SK-N-SH (cell line): ENCODE data around the gene TSBP1. TPM values are rescaled to one million over a fixed set of nuclear protein-coding genes. Genes with fewer than 3 reads are reported as not detected.

Experiments used
- CTCF ChIA-PET: fragments of 300-600, 350-600 bp; formaldehyde crosslinking; extraction: SDS; loops from one replicate; lab custom pipeline; 2021; lab: Yijun Ruan, JAX
- POLR2A ChIA-PET: fragments of 350-600 bp; sonication (Branson Sonifier 250); formaldehyde crosslinking; extraction: SDS; loops from one replicate; lab custom pipeline; 2020; ENCODE audit warnings: antibody characterized with exemption, inconsistent platforms; lab: Yijun Ruan, JAX
- DNase-seq: peaks from one replicate; pipeline ENCODE4 v3.0.0; 2012
- H2AFZ ChIP-seq: fragments of 200-600 bp; sonication (generic); 2 replicates; pipeline ENCODE4 v1.8.1; 2016; ENCODE audit warnings: antibody characterized with exemption, mild to moderate bottlenecking, low read depth
- H3F3A ChIP-seq: fragments of 200-600 bp; sonication (generic); replicated peaks from 2 replicates; pipeline ENCODE3; 2016; ENCODE audit warnings: antibody characterized with exemption, mild to moderate bottlenecking; ENCODE audit not compliant: insufficient read depth
- H3K27ac ChIP-seq, 2 experiments: fragments of 200-500 bp in 1 of 2; fragments of 200-600 bp in 1 of 2; sonication (Bioruptor generic) in 1 of 2; sonication (generic), shearing (Covaris generic) in 1 of 2; 2 replicates each; pipeline versions ENCODE4 v1.5.1 to v1.6.1; 2014 to 2016; ENCODE audit warnings: low read depth in 2 of 2, inconsistent platforms in 1 of 2, low read length in 1 of 2, mild to moderate bottlenecking in 1 of 2, mixed read lengths in 1 of 2
- H3K27me3 ChIP-seq: fragments of 200-600 bp; sonication (generic), shearing (Covaris generic); 2 replicates; pipeline ENCODE4 v1.6.1; 2016; ENCODE audit warnings: mixed run types; ENCODE audit not compliant: insufficient read depth
- H3K36me3 ChIP-seq, 2 experiments: fragments of 200-500 bp in 1 of 2; fragments of 200-600 bp in 1 of 2; sonication (Bioruptor generic) in 1 of 2; sonication (generic) in 1 of 2; replicated peaks in 1 of 2; 2 replicates each; pipeline versions ENCODE3 to v1.5.1; 2014 to 2016; ENCODE audit warnings: low read length in 1 of 2, mild to moderate bottlenecking in 1 of 2; ENCODE audit not compliant: insufficient read depth in 2 of 2, control insufficient read depth in 1 of 2
- H3K4me1 ChIP-seq, 2 experiments: fragments of 200-500 bp in 1 of 2; fragments of 200-600 bp in 1 of 2; sonication (Bioruptor generic) in 1 of 2; sonication (generic), shearing (Covaris generic) in 1 of 2; 2 replicates each; pipeline versions ENCODE4 v1.5.1 to v1.6.1; 2014 to 2016; ENCODE audit warnings: low read depth in 1 of 2, low read length in 1 of 2, mixed run types in 1 of 2; ENCODE audit not compliant: insufficient read depth in 2 of 2, control insufficient read depth in 1 of 2
- H3K4me2 ChIP-seq: fragments of 200-600 bp; sonication (generic), shearing (Covaris generic); 2 replicates; pipeline ENCODE4 v1.6.1; 2017; ENCODE audit warnings: mixed run types
- H3K4me3 ChIP-seq, 2 experiments: fragments of 200-500 bp in 1 of 2; fragments of 200-600 bp in 1 of 2; sonication (Bioruptor generic) in 1 of 2; sonication (generic), shearing (Covaris generic) in 1 of 2; 2 replicates each; pipeline versions ENCODE4 v1.5.1 to v1.8.1; 2014 to 2016; ENCODE audit warnings: low read depth in 2 of 2, inconsistent platforms in 1 of 2, low read length in 1 of 2, mild to moderate bottlenecking in 1 of 2, mixed read lengths in 1 of 2, moderate library complexity in 1 of 2
- H3K79me2 ChIP-seq: fragments of 200-600 bp; sonication (generic); 2 replicates; pipeline ENCODE4 v1.8.1; 2017; ENCODE audit warnings: mild to moderate bottlenecking; ENCODE audit not compliant: insufficient read depth
- H3K9ac ChIP-seq: fragments of 200-600 bp; sonication (generic); 2 replicates; pipeline ENCODE4 v1.6.1; 2017; ENCODE audit warnings: mixed run types
- H3K9me2 ChIP-seq: fragments of 200-600 bp; sonication (generic); 2 replicates; pipeline ENCODE4 v1.6.1; 2017; ENCODE audit warnings: mixed run types
- H3K9me3 ChIP-seq: fragments of 200-600 bp; sonication (generic); 2 replicates; pipeline ENCODE4 v1.6.1; 2017; ENCODE audit warnings: mixed run types, mild to moderate bottlenecking, moderate library complexity
- H4K20me1 ChIP-seq: fragments of 200-600 bp; sonication (generic); 2 replicates; pipeline ENCODE4 v1.6.1; 2017; ENCODE audit warnings: mild to moderate bottlenecking, mixed run types; ENCODE audit not compliant: insufficient read depth
- CHD2 ChIP-seq: fragments of 150-350 bp; IDR thresholded peaks from 2 replicates; pipeline ENCODE4 v1.6.1; 2018; ENCODE audit warnings: low read length; ENCODE audit not compliant: partially characterized antibody
- ELF1 ChIP-seq: IDR thresholded peaks from 2 replicates; pipeline ENCODE4 v1.4.0; 2012
- EP300 ChIP-seq, 2 experiments: IDR thresholded peaks; 2 replicates each; pipeline versions ENCODE4 v1.4.0 to v1.6.1; 2012; ENCODE audit warnings: borderline replicate concordance in 1 of 2, low read depth in 1 of 2, low read length in 1 of 2
- EZH2phosphoT487 ChIP-seq: fragments of 200-600 bp; sonication (generic); IDR thresholded peaks from 2 replicates; pipeline ENCODE4 v1.6.1; 2017; ENCODE audit warnings: low read depth, mixed run types, mild to moderate bottlenecking, antibody characterized with exemption, moderate library complexity, borderline replicate concordance
- FOSL2 ChIP-seq: IDR thresholded peaks from 2 replicates; pipeline ENCODE4 v1.4.0; 2012; ENCODE audit warnings: low read depth, mild to moderate bottlenecking, moderate library complexity, borderline replicate concordance
- FOXJ3 ChIP-seq: sonication (generic); formaldehyde crosslinking; IDR thresholded peaks from 2 replicates; pipeline ENCODE4 v1.5.1; 2020; ENCODE audit warnings: mild to moderate bottlenecking, missing genetic modification reagents
- FOXM1 ChIP-seq: IDR thresholded peaks from 2 replicates; pipeline ENCODE4 v1.4.0; 2012; ENCODE audit warnings: low read depth, mild to moderate bottlenecking
- GABPA ChIP-seq: IDR thresholded peaks from 2 replicates; pipeline ENCODE4 v1.4.0; 2012; ENCODE audit warnings: low read depth, mild to moderate bottlenecking
- IRF3 ChIP-seq: fragments of 150-350 bp; IDR thresholded peaks from 2 replicates; pipeline ENCODE4 v1.6.1; 2016; ENCODE audit warnings: mild to moderate bottlenecking, low read depth, low read length
- MXI1 ChIP-seq: IDR thresholded peaks from 2 replicates; pipeline ENCODE4 v1.6.1; 2012; ENCODE audit warnings: mild to moderate bottlenecking, low read depth, low read length, improper control_type of control experiment
- NRF1 ChIP-seq: IDR thresholded peaks from 2 replicates; pipeline ENCODE4 v1.6.1; 2012; ENCODE audit warnings: low read depth, mild to moderate bottlenecking, low read length
- POLR2AphosphoS5 ChIP-seq: IDR thresholded peaks from 2 replicates; pipeline ENCODE4 v1.6.1; 2012; ENCODE audit warnings: low read depth, low read length
- RCOR1 ChIP-seq: fragments of 150-350 bp; IDR thresholded peaks from 2 replicates; pipeline ENCODE4 v1.6.1; 2017; ENCODE audit warnings: antibody characterized with exemption, low read length
- RFX5 ChIP-seq: IDR thresholded peaks from 2 replicates; pipeline ENCODE4 v1.6.1; 2012; ENCODE audit warnings: mild to moderate bottlenecking, improper control_type of control experiment, low read length
- TAF1 ChIP-seq: IDR thresholded peaks from 2 replicates; pipeline ENCODE4 v1.6.1; 2012; ENCODE audit warnings: low read depth, mild to moderate bottlenecking, low read length, moderate library complexity, borderline replicate concordance
- TCF12 ChIP-seq: IDR thresholded peaks from 2 replicates; pipeline ENCODE4 v1.4.0; 2012
- USF2 ChIP-seq: fragments of 150-350 bp; IDR thresholded peaks from 2 replicates; pipeline ENCODE4 v1.6.1; 2017; ENCODE audit warnings: antibody characterized with exemption, low read length, low read depth, borderline replicate concordance
- ZBTB33 ChIP-seq: IDR thresholded peaks from 2 replicates; pipeline ENCODE4 v1.4.0; 2012; ENCODE audit warnings: low read depth, borderline replicate concordance
- WGBS: methylation state at CpG from one replicate; pipeline ENCODE4 v1.1.6; 2017; ENCODE audit warnings: low lambda C conversion rate; 5-methylcytosine and 5-hydroxymethylcytosine counted together
- polyA plus RNA-seq, 3 experiments: library from polyadenylated mRNA; depleted of rRNA; stranded (reverse); fragments of >200 nt; gene quantifications; 2 replicates each; pipeline ENCODE4 v1.2.3, GENCODE V29; 2012
- TF ChIP-seq, protein P1 (sequence below): IDR thresholded peaks from 2 replicates; pipeline ENCODE4 v1.6.1; 2012; ENCODE audit warnings: mild to moderate bottlenecking, low read depth, low read length, moderate library complexity
- TF ChIP-seq, protein P2 (sequence below): IDR thresholded peaks from 2 replicates; pipeline ENCODE4 v1.4.0; 2012; ENCODE audit warnings: low read depth

The TSBP1 gene
- polyA plus RNA-seq, 1 of the 3 experiments (the other 2 are of a cell fraction): not detected

- DNase-seq: no peak
- H2AFZ ChIP-seq: no peak overlapping the region
- no peak overlapping the region for H3K4me3 ChIP-seq
- TF ChIP-seq TCF12 (no peak), RCOR1 (no peak), ELF1 (no peak), TAF1 (no peak), NRF1 (no peak), FOSL2 (no peak), POLR2AphosphoS5 (no peak), USF2 (no peak), FOXM1 (no peak), ZBTB33 (no peak), CHD2 (no peak), IRF3 (no peak), MXI1 (no peak), FOXJ3 (no peak), EZH2phosphoT487 (no peak), RFX5 (no peak), GABPA (no peak), EP300 (IDR thresholded peaks at IDR 0.05; ENCODE audit: borderline replicate concordance in 1 of 2, low read depth in 1 of 2, low read length in 1 of 2) (no peak)
- TF ChIP-seq, protein P1, sequence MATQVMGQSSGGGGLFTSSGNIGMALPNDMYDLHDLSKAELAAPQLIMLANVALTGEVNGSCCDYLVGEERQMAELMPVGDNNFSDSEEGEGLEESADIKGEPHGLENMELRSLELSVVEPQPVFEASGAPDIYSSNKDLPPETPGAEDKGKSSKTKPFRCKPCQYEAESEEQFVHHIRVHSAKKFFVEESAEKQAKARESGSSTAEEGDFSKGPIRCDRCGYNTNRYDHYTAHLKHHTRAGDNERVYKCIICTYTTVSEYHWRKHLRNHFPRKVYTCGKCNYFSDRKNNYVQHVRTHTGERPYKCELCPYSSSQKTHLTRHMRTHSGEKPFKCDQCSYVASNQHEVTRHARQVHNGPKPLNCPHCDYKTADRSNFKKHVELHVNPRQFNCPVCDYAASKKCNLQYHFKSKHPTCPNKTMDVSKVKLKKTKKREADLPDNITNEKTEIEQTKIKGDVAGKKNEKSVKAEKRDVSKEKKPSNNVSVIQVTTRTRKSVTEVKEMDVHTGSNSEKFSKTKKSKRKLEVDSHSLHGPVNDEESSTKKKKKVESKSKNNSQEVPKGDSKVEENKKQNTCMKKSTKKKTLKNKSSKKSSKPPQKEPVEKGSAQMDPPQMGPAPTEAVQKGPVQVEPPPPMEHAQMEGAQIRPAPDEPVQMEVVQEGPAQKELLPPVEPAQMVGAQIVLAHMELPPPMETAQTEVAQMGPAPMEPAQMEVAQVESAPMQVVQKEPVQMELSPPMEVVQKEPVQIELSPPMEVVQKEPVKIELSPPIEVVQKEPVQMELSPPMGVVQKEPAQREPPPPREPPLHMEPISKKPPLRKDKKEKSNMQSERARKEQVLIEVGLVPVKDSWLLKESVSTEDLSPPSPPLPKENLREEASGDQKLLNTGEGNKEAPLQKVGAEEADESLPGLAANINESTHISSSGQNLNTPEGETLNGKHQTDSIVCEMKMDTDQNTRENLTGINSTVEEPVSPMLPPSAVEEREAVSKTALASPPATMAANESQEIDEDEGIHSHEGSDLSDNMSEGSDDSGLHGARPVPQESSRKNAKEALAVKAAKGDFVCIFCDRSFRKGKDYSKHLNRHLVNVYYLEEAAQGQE: no peak
- TF ChIP-seq, protein P2, sequence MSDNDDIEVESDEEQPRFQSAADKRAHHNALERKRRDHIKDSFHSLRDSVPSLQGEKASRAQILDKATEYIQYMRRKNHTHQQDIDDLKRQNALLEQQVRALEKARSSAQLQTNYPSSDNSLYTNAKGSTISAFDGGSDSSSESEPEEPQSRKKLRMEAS: no peak
- TF ChIP-seq, all 33 proteins: peak for 0
- ChIA-PET CTCF (interaction anchor here (0.7 to 6.5 kb wide), 2 partner anchors 13 to 467 kb away, joined by 3 to 34 read pairs; no protein-coding TSS in a partner anchor), POLR2A (no interaction called here)
- Histone ChIP-seq H3K27ac (no peak overlapping the region), H3K79me2 (no peaks in the 10 kb centered on the region), H3K4me2 (no peak overlapping the region), H3F3A (no peaks in the 10 kb centered on the region), H3K36me3 (no peaks in the 10 kb centered on the region), H3K27me3 (peaks cover 32% of the 10 kb centered on the region), H3K9me2 (no peaks in the 10 kb centered on the region), H3K9me3 (no peaks in the 10 kb centered on the region), H3K9ac (no peak overlapping the region), H4K20me1 (no peaks in the 10 kb centered on the region), H3K4me1 (no peaks in the 10 kb centered on the region)
- 0% methylated on average over 3 of the region's 4 CpGs for WGBS
Measured at GRCh38 chr6:32401284-32401963, 29.7 kb upstream of the TSBP1 start.
